Activated effector memory CD4-positive, alpha-beta T cell treated with Interleukin-2 at 50 U/mL for 16 hours (primary cell): ENCODE results near the gene OR11H12.
"Not testable (repeated sequence)": the region's sequence is repeated elsewhere in the genome, so short reads cannot be mapped to it uniquely, and the experiment has no call there.

Source experiments
- DNase-seq: peaks from one replicate; pipeline ENCODE4 v3.0.0-alpha.2; 2020

Gene OR11H12

GRCh38 chr14:18600817-18601216 is at the start of gene OR11H12:
Gene OR11H12, plus strand, starts transcription at chr14:18601117. Its CDS starts 0 bp downstream, at chr14:18601117.
- DNase-seq = not testable (repeated sequence)

- DNase-seq = not testable (repeated sequence)
Observed at GRCh38 chr14:18582908-18583307, 18.0 kb upstream of the OR11H12 start.

GRCh38 chr14:18626610-18627213 is 25.8 kb downstream of the OR11H12 start:
- not testable (repeated sequence) for DNase-seq

- DNase-seq = not testable (repeated sequence)
Observed at GRCh38 chr14:18636066-18636465, 35.1 kb downstream of the OR11H12 start.

- DNase-seq = not testable (repeated sequence)
Observed at GRCh38 chr14:18638032-18638431, 37.1 kb downstream of the OR11H12 start.

GRCh38 chr14:18638785-18639184 is 37.9 kb downstream of the OR11H12 start:
- not testable (repeated sequence) for DNase-seq

GRCh38 chr14:18646075-18646730 is 45.3 kb downstream of the OR11H12 start:
- not testable (repeated sequence) for DNase-seq
